H1 (cell line): ENCODE data around the gene CC2D1B. TPM values are rescaled to one million over a fixed set of nuclear protein-coding genes. Genes with fewer than 3 reads are reported as not detected.
A peak's percentile ranks its signal among the peaks of the same experiment; 100 is the strongest.

Experiments
- CTCF ChIA-PET: fragments of 300-600 bp; sonication (Branson Sonifier 250); formaldehyde crosslinking; loops from one replicate; lab custom pipeline; 2021; ENCODE audit not compliant: partially characterized antibody; lab: Charles Lee
- POLR2A ChIA-PET: fragments of 300-600 bp; sonication (Branson Sonifier 250); formaldehyde crosslinking; loops from one replicate; lab custom pipeline; 2021; ENCODE audit warnings: inconsistent platforms; ENCODE audit not compliant: partially characterized antibody; lab: Charles Lee
- DNase-seq, 2 experiments: peaks; one replicate each; pipeline versions ENCODE4 v3.0.0 to v3.0.0-alpha.2; 2010 to 2022; ENCODE audit warnings: low spot score in 2 of 2, low read depth in 1 of 2, mixed read lengths in 1 of 2
- FAIRE-seq: peaks from 2 replicates; lab custom pipeline; 2011; peaks lifted over from hg19 to GRCh38; lab: Jason Lieb, UNC
- H2AFZ ChIP-seq: 2 replicates; pipeline ENCODE4 v1.8.1; 2012; ENCODE audit warnings: low read length, inconsistent platforms
- H2AK5ac ChIP-seq: 2 replicates; pipeline ENCODE4 v1.6.1; 2013; ENCODE audit warnings: low read depth, low read length
- H2BK120ac ChIP-seq: replicated peaks from 2 replicates; pipeline ENCODE3; 2013; ENCODE audit warnings: low read depth, low read length, inconsistent platforms
- H2BK12ac ChIP-seq: 2 replicates; pipeline ENCODE4 v1.6.1; 2013; ENCODE audit warnings: low read depth, low read length
- H2BK15ac ChIP-seq: 2 replicates; pipeline ENCODE4 v1.6.1; 2013; ENCODE audit warnings: low read length
- H2BK20ac ChIP-seq: 2 replicates; pipeline ENCODE4 v1.6.1; 2013; ENCODE audit warnings: low read length
- H2BK5ac ChIP-seq: 2 replicates; pipeline ENCODE4 v1.6.1; 2013; ENCODE audit warnings: low read depth, low read length
- H3K14ac ChIP-seq: 2 replicates; pipeline ENCODE4 v1.6.1; 2013; ENCODE audit warnings: inconsistent platforms; ENCODE audit not compliant: insufficient read length
- H3K18ac ChIP-seq: 2 replicates; pipeline ENCODE4 v1.6.1; 2013; ENCODE audit warnings: low read length; ENCODE audit errors: extremely low read depth
- H3K23ac ChIP-seq: 2 replicates; pipeline ENCODE4 v1.6.1; 2013; ENCODE audit warnings: inconsistent platforms; ENCODE audit not compliant: insufficient read length
- H3K23me2 ChIP-seq: 2 replicates; pipeline ENCODE4 v1.6.1; 2013; ENCODE audit warnings: low read depth, low read length
- H3K27ac ChIP-seq: 2 replicates; pipeline ENCODE4 v1.6.1; 2011; ENCODE audit warnings: low read depth, low read length, inconsistent platforms
- H3K27me3 ChIP-seq, 4 experiments: replicated peaks in 1 of 4; 1 replicate in 1 of 4; 2 replicates in 3 of 4; pipeline versions ENCODE4 v1.6.1 to v1.8.1; 2011 to 2013; ENCODE audit warnings: low read length in 3 of 4, mild to moderate bottlenecking in 3 of 4, inconsistent platforms in 2 of 4, mixed read lengths in 2 of 4, moderate library complexity in 1 of 4; ENCODE audit not compliant: control insufficient read depth in 3 of 4, insufficient read depth in 3 of 4; ENCODE audit errors: extremely low read depth in 1 of 4
- H3K36me3 ChIP-seq, 4 experiments: 2 replicates each; pipeline versions ENCODE4 v1.6.1 to v1.8.1; 2011 to 2013; ENCODE audit warnings: mild to moderate bottlenecking in 4 of 4, low read length in 3 of 4, moderate library complexity in 2 of 4, control low read depth in 1 of 4, inconsistent platforms in 1 of 4; ENCODE audit not compliant: insufficient read depth in 4 of 4, control insufficient read depth in 2 of 4
- H3K4ac ChIP-seq: replicated peaks from 2 replicates; pipeline ENCODE3; 2013; ENCODE audit warnings: low read length, low read depth, mixed read lengths, inconsistent platforms; ENCODE audit not compliant: insufficient read length
- H3K4me1 ChIP-seq, 4 experiments: replicated peaks in 1 of 4; 1 replicate in 1 of 4; 2 replicates in 3 of 4; pipeline versions ENCODE4 v1.6.1 to v1.8.1; 2011 to 2013; ENCODE audit warnings: low read length in 3 of 4, inconsistent platforms in 2 of 4, mixed read lengths in 1 of 4; ENCODE audit not compliant: insufficient read depth in 4 of 4, control insufficient read depth in 3 of 4
- H3K4me2 ChIP-seq, 2 experiments: 2 replicates each; pipeline versions ENCODE4 v1.6.1 to v1.8.1; 2011 to 2013; ENCODE audit warnings: low read depth in 2 of 2, low read length in 2 of 2, control low read depth in 1 of 2, inconsistent platforms in 1 of 2, mild to moderate bottlenecking in 1 of 2; ENCODE audit not compliant: insufficient read depth in 1 of 2
- H3K4me3 ChIP-seq, 4 experiments: fragments of 200-600, 300-600 bp in 1 of 4; sonication (generic), shearing (Covaris generic), sonication (Bioruptor Twin) in 1 of 4; 2 replicates each; pipeline versions ENCODE4 v1.5.1 to v1.8.1; 2011 to 2016; ENCODE audit warnings: low read length in 4 of 4, low read depth in 3 of 4, control low read depth in 2 of 4, inconsistent platforms in 2 of 4, mild to moderate bottlenecking in 2 of 4, mixed read lengths in 1 of 4, moderate library complexity in 1 of 4; ENCODE audit not compliant: insufficient read depth in 2 of 4; ENCODE audit errors: extremely low read depth in 1 of 4
- H3K56ac ChIP-seq: replicated peaks from 2 replicates; pipeline ENCODE3; 2013; ENCODE audit warnings: low read depth, mild to moderate bottlenecking, mixed read lengths, low read length, inconsistent platforms; ENCODE audit not compliant: insufficient read length
- H3K79me1 ChIP-seq: 2 replicates; pipeline ENCODE4 v1.6.1; 2013; ENCODE audit warnings: low read depth, low read length, control low read depth
- H3K79me2 ChIP-seq, 2 experiments: 2 replicates each; pipeline versions ENCODE4 v1.6.1 to v1.8.1; 2012 to 2013; ENCODE audit warnings: low read length in 2 of 2, mild to moderate bottlenecking in 2 of 2, inconsistent platforms in 1 of 2; ENCODE audit not compliant: insufficient read depth in 2 of 2, control insufficient read depth in 1 of 2
- H3K9ac ChIP-seq, 4 experiments: replicated peaks in 1 of 4; 1 replicate in 1 of 4; 2 replicates in 3 of 4; pipeline versions ENCODE4 v1.6.1 to v1.8.1; 2011 to 2013; ENCODE audit warnings: low read depth in 3 of 4, low read length in 3 of 4, control low read depth in 2 of 4, mild to moderate bottlenecking in 2 of 4, moderate library complexity in 2 of 4, inconsistent platforms in 1 of 4; ENCODE audit errors: extremely low read depth in 1 of 4
- H3K9me3 ChIP-seq, 2 experiments: 2 replicates each; pipeline versions ENCODE4 v1.6.1 to v1.8.1; 2012 to 2013; ENCODE audit warnings: mild to moderate bottlenecking in 2 of 2, moderate library complexity in 2 of 2, control low read depth in 1 of 2, inconsistent platforms in 1 of 2, low read depth in 1 of 2, low read length in 1 of 2, mixed read lengths in 1 of 2; ENCODE audit not compliant: insufficient read depth in 2 of 2
- H4K20me1 ChIP-seq, 2 experiments: replicated peaks in 1 of 2; 2 replicates each; pipeline versions ENCODE3 to v1.8.1; 2011 to 2013; ENCODE audit warnings: inconsistent platforms in 2 of 2, low read length in 2 of 2, mild to moderate bottlenecking in 1 of 2; ENCODE audit not compliant: insufficient read depth in 2 of 2, control insufficient read depth in 1 of 2
- H4K5ac ChIP-seq: 2 replicates; pipeline ENCODE4 v1.6.1; 2013; ENCODE audit warnings: low read length, low read depth, mixed read lengths, inconsistent platforms; ENCODE audit not compliant: insufficient read length
- H4K8ac ChIP-seq: 2 replicates; pipeline ENCODE4 v1.8.0; 2013; ENCODE audit warnings: mild to moderate bottlenecking, moderate library complexity, low read length, inconsistent platforms; ENCODE audit not compliant: insufficient read depth; ENCODE audit errors: extremely low read depth
- H4K91ac ChIP-seq: replicated peaks from 2 replicates; pipeline ENCODE3; 2013; ENCODE audit warnings: low read length, mixed read lengths, inconsistent platforms; ENCODE audit not compliant: insufficient read length
- EZH2 ChIP-seq: fragments of 200-600 bp; sonication (generic); IDR thresholded peaks from 2 replicates; pipeline ENCODE4 v1.7.1; 2012; ENCODE audit warnings: low read depth, mild to moderate bottlenecking, moderate library complexity, low read length, inconsistent platforms; ENCODE audit not compliant: severe bottlenecking
- HDAC2 ChIP-seq, 2 experiments: fragments of 300-600 bp in 1 of 2; sonication (generic) in 1 of 2; IDR thresholded peaks; 2 replicates each; pipeline ENCODE4 v1.6.1; 2011 to 2012; ENCODE audit warnings: low read depth in 2 of 2, low read length in 2 of 2, mild to moderate bottlenecking in 2 of 2, moderate library complexity in 2 of 2, borderline replicate concordance in 1 of 2, inconsistent platforms in 1 of 2
- SUZ12 ChIP-seq: fragments of 200-600 bp; sonication (generic); IDR thresholded peaks from 2 replicates; pipeline ENCODE4 v1.6.1; 2012; ENCODE audit warnings: mild to moderate bottlenecking, inconsistent platforms, low read length, moderate library complexity, mixed read lengths
- WGBS, 2 experiments: shearing (Covaris generic) in 1 of 2; methylation state at CpG; one replicate each; pipeline versions ENCODE4 v1.1.6 to v1.1.7; 2013 to 2015; ENCODE audit warnings: low lambda C conversion rate in 2 of 2, mixed read lengths in 2 of 2, inconsistent platforms in 1 of 2, low coverage in 1 of 2, missing lambda C conversion rate in 1 of 2; ENCODE audit not compliant: insufficient replicate concordance in 2 of 2, insufficient coverage in 1 of 2, insufficient read length in 1 of 2; ENCODE audit errors: extremely low coverage in 1 of 2, missing lambda C conversion rate in 1 of 2; 5-methylcytosine and 5-hydroxymethylcytosine counted together
- polyA plus RNA-seq, 7 experiments: library from polyadenylated mRNA; depleted of rRNA in 3 of 7; stranded (reverse) in 5 of 7; unstranded in 2 of 7; fragments of >200 nt in 5 of 7; fragments of 200-250 nt in 2 of 7; gene quantifications; 1 replicate in 5 of 7; 2 replicates in 1 of 7; 4 replicates in 1 of 7; pipeline versions ENCODE4 v1.2.1 to v1.2.3, GENCODE V29; 2011 to 2013; ENCODE audit warnings: missing spikeins in 2 of 7, mixed read lengths in 2 of 7
- total RNA-seq: library from RNA; stranded (reverse); fragmentation: NEBNext Ultra II Directional; extraction: Animal tissue kit (Norgen Biotek cat#: 25700); gene quantifications from 2 replicates; pipeline ENCODE4 v1.2.1, GENCODE V29; 2021

Gene CC2D1B
- total and polyA plus RNA-seq, 2 of the 8 experiments (the other 6 are each of a cell fraction or from before 2014, with no cell fraction given) = 7.4 to 13.1 TPM

DNA sequence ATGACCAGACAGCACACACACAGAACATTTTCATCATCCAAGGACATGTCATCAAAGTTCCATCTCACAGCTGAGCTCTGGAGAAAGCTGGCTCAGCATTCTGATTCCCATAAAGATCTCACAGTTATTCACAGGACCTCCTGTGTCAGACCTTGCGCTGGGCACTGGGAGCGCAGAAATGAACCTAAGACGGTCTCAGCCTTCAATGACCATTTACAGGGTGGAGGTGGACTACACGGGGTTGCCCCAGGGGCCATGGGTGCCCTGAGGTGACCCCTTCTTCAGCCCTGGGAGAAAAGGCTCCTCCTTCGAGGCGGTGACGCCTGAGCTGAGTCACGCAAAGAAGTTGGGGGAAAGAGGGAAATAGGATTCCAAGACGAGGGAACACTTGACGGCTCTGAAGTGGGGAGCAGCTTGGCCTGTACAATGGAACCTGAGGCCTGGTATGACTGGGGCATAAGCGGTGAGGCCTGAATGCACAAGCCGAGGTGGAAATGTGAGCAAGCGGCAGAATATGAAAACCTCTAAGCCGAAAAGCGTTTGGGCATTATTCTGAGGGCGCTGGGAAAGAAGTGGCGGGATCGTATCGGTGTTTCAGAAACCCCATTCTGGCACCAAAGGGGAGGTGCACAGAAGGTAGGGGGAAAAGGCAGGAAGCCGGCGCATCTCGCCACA is 797 bp downstream of the CC2D1B start:
- POLR2A ChIA-PET = interaction anchor here (0.7 to 3.8 kb wide), 4 partner anchors 9 to 231 kb away, joined by 3 to 20 read pairs (median 6); partner anchors contain the start of genes ORC1 and PRPF38A
- H2BK5ac ChIP-seq = 0 out of 2 replicates have a peak overlapping the region, but pooled peaks have one; percentile 73
- peaks cover 0 to 9% (median 5%) of the 10 kb centered on the region in 4 experiments for H3K4me1 ChIP-seq
- CTCF ChIA-PET = interaction anchor here (1.0 to 1.4 kb wide), 3 partner anchors 14 to 24 kb away, joined by 3 to 9 read pairs (median 5); no protein-coding TSS in a partner anchor
- peak overlapping the region; percentile 72 for H4K91ac ChIP-seq
- DNase-seq (peak in 1 of 2 experiments; percentile 58), FAIRE-seq (peak; percentile 19)
- peak overlapping the region; percentile 86 to 99 for H3K4me2 ChIP-seq
- no peak overlapping the region for H2BK20ac ChIP-seq
- peak overlapping the region; percentile 27 for H3K4ac ChIP-seq
- peak overlapping the region; percentile 33 for H3K56ac ChIP-seq
- peaks cover 9% of the 10 kb centered on the region; the same call in 1 of the 2 replicates for H3K79me1 ChIP-seq
- no peak overlapping the region for H2BK15ac ChIP-seq
- peaks cover 12% of the 10 kb centered on the region for H3K23me2 ChIP-seq
- no peak overlapping the region for H2BK120ac ChIP-seq
- H3K36me3 ChIP-seq = peaks cover 6 to 22% (median 14%) of the 10 kb centered on the region in 4 experiments; a peak in 6 of 8 replicates
- H3K4me3 ChIP-seq = peak overlapping the region; percentile 76 to 92 (median 86)
- no peak overlapping the region for H3K14ac ChIP-seq
- no peak overlapping the region for H3K23ac ChIP-seq
- H3K27me3 ChIP-seq = no peaks in the 10 kb centered on the region
- no peaks in the 10 kb centered on the region for H3K9me3 ChIP-seq
- H2BK12ac ChIP-seq = peak overlapping the region; percentile 76; the same call in 1 of the 2 replicates
- H2AFZ ChIP-seq = peak overlapping the region; percentile 59; the same call in 1 of the 2 replicates
- H3K18ac ChIP-seq = peak overlapping the region; percentile 87
- H3K9ac ChIP-seq = peak overlapping the region in 3 of 4 experiments; percentile 59 to 67 (median 65); a peak in 6 of 7 replicates
- peak overlapping the region; percentile 20; the same call in 1 of the 2 replicates for H3K27ac ChIP-seq
- peaks cover 0 to 5% of the 10 kb centered on the region in 2 experiments; a peak in 1 of 4 replicates for H3K79me2 ChIP-seq
- peak overlapping the region; percentile 44 for H4K5ac ChIP-seq
- peaks cover 0 to 9% of the 10 kb centered on the region in 2 experiments for H4K20me1 ChIP-seq
- H2AK5ac ChIP-seq = peak overlapping the region; percentile 69; the same call in 1 of the 2 replicates
- peak overlapping the region; percentile 79 for H4K8ac ChIP-seq
- WGBS, 2 experiments = 18% methylated on average over 19 of the region's 22 CpGs; no CpG with 5 or more reads in 1 of the 2 experiments
- TF ChIP-seq HDAC2 (IDR thresholded peaks at IDR 0.05; ENCODE audit: borderline replicate concordance in 1 of 2, low read depth in 2 of 2, low read length in 2 of 2) = 0 out of 4 replicates have a peak, but pooled peaks of 1 of the 2 experiments have one; percentile 19
- TF ChIP-seq SUZ12 = no peak
- no peak for TF ChIP-seq EZH2
